Mesothelial cell of epicardium (in vitro differentiated cells): Measurements from ENCODE around the gene IRAK4. TPM values are rescaled to one million over a fixed set of nuclear protein-coding genes. Genes with fewer than 3 reads are reported as not detected.

ENCODE experiments used
- DNase-seq, 2 experiments: peaks; one replicate each; pipeline ENCODE4 v3.0.0; 2021; ENCODE audit warnings: low spot score in 2 of 2; ENCODE audit not compliant: unreplicated experiment in 2 of 2
- H3K27ac Mint-ChIP-seq: 2 replicates; pipeline ENCODE4 v1.8.0; 2021; ENCODE audit warnings: mixed read lengths
- H3K27me3 Mint-ChIP-seq: 2 replicates; pipeline ENCODE4 v1.8.0; 2021; ENCODE audit warnings: low read depth, mixed read lengths
- H3K36me3 Mint-ChIP-seq: 2 replicates; pipeline ENCODE4 v1.8.0; 2021; ENCODE audit warnings: mixed read lengths
- H3K4me1 Mint-ChIP-seq: 2 replicates; pipeline ENCODE4 v1.8.0; 2021; ENCODE audit warnings: mixed read lengths
- H3K4me3 Mint-ChIP-seq: 2 replicates; pipeline ENCODE4 v1.8.0; 2021; ENCODE audit warnings: mild to moderate bottlenecking, moderate library complexity, mixed read lengths
- H3K9me3 Mint-ChIP-seq: 2 replicates; pipeline ENCODE4 v1.8.0; 2021; ENCODE audit warnings: mixed read lengths
- total RNA-seq: library from RNA; stranded (reverse); gene quantifications from 3 replicates; pipeline ENCODE4 v1.2.1, GENCODE V29; 2021
- TF ChIP-seq, protein P1 (sequence below): fragments of 200-600 bp; sonication (generic); IDR thresholded peaks from one replicate; pipeline ENCODE4 v1.5.0; 2021; ENCODE audit warnings: antibody characterized with exemption; ENCODE audit not compliant: unreplicated experiment

IRAK4 gene
- total RNA-seq, 1 donor from 2014 or later: 6.1 TPM

- Mint-ChIP-seq H3K4me1 (peaks cover 10% of the 10 kb centered on the region), H3K4me3 (no peak overlapping the region), H3K9me3 (no peaks in the 10 kb centered on the region), H3K27me3 (no peaks in the 10 kb centered on the region), H3K36me3 (no peaks in the 10 kb centered on the region), H3K27ac (peak overlapping the region; percentile 78)
- DNase-seq: no peak
- TF ChIP-seq, protein P1, sequence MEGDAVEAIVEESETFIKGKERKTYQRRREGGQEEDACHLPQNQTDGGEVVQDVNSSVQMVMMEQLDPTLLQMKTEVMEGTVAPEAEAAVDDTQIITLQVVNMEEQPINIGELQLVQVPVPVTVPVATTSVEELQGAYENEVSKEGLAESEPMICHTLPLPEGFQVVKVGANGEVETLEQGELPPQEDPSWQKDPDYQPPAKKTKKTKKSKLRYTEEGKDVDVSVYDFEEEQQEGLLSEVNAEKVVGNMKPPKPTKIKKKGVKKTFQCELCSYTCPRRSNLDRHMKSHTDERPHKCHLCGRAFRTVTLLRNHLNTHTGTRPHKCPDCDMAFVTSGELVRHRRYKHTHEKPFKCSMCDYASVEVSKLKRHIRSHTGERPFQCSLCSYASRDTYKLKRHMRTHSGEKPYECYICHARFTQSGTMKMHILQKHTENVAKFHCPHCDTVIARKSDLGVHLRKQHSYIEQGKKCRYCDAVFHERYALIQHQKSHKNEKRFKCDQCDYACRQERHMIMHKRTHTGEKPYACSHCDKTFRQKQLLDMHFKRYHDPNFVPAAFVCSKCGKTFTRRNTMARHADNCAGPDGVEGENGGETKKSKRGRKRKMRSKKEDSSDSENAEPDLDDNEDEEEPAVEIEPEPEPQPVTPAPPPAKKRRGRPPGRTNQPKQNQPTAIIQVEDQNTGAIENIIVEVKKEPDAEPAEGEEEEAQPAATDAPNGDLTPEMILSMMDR: no peak
Observed at GRCh38 chr12:43812057-43812456, 53.3 kb downstream of the IRAK4 start.

DNA sequence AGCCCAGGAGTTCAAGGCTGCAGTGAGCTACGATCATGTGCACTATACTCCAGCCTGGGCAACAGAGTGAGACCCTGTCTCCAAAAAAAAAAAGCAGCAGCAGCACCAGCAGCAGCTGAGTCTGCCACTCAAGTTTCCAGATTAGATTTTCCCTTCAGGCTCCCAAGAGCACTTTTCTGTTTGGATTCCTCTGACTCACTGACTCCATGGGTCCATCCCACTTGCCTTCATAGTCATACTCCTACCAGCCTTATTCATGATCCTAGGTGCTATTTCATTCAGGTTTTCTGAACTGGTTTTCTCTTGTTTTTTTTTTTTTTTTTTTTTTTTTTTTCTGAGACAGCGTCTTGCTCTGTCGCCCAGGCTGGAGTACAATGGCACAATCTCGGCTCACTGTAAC lies 54.2 kb downstream of the IRAK4 start:
- Mint-ChIP-seq H3K27me3 (no peaks in the 10 kb centered on the region), H3K4me3 (no peak overlapping the region)

DNA sequence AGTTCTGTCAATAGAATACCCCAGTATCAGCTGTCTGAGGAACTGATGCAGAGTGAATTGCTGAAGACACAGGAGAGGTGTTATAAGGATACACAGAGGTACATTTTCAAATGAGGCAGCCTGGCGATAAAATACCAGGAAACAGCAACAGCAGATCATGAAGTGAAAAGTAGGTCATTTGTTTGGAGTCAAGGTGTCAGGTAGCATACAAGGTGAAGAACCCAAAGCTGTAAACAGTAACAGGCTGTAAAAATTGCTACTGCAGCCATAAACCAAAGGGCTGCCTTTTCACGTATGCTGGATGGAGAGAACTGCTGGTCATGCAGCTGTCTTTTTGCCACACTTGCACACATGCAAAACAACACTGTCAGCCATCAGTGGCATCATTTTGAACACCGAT lies 56.7 kb downstream of the IRAK4 start:
- no peak overlapping the region for H3K4me3 Mint-ChIP-seq
- no peak for DNase-seq
- peaks cover 3% of the 10 kb centered on the region for H3K4me1 Mint-ChIP-seq
- H3K36me3 Mint-ChIP-seq: no peaks in the 10 kb centered on the region
- TF ChIP-seq, protein P1: no peak
- H3K27ac Mint-ChIP-seq: no peak overlapping the region
- H3K9me3 Mint-ChIP-seq: no peaks in the 10 kb centered on the region
- H3K27me3 Mint-ChIP-seq: no peaks in the 10 kb centered on the region

More for the DNA sequence above, 54.2 kb downstream of the IRAK4 start:
- Mint-ChIP-seq H3K4me1 (peaks cover 3% of the 10 kb centered on the region), H3K27ac (no peak overlapping the region), H3K36me3 (no peaks in the 10 kb centered on the region), H3K9me3 (no peaks in the 10 kb centered on the region)
- TF ChIP-seq, protein P1: no peak
- no peak for DNase-seq

- Mint-ChIP-seq H3K4me1 (peaks cover 3% of the 10 kb centered on the region), H3K27me3 (no peaks in the 10 kb centered on the region), H3K27ac (no peak overlapping the region), H3K9me3 (no peaks in the 10 kb centered on the region), H3K36me3 (no peaks in the 10 kb centered on the region), H3K4me3 (no peak overlapping the region)
- no peak for DNase-seq
- TF ChIP-seq, protein P1: no peak
Observed at GRCh38 chr12:43816168-43816567, 57.4 kb downstream of the IRAK4 start.

DNA sequence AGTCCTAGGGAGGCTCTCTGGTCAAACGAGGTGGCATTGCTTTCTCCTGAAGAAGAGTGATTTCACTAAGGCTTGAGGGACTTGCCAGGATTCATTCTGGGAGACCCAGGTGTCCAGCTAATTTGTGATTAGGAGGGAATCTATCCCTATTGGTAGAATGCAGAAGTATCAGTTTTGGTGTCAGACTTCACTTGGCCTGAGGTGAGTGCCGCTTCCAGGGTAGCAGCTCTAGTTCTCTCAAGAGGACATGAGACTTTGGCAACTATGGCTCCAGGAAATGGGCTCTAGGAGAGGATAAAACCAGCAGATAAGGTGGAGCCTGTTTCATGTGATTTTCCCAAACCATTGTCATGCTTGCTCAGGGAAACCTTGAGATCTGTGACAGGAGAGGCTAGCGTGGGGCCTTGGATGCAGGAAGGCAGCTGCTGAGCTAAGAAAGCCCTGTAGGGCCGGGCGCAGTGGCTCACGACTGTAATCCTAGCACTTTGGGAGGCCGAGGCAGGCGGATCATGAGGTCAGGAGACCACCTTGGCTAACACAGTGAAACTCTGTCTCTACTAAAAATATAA lies 65.5 kb downstream of the IRAK4 start:
- no peak overlapping the region for H3K27ac Mint-ChIP-seq
- H3K9me3 Mint-ChIP-seq: no peaks in the 10 kb centered on the region
- no peaks in the 10 kb centered on the region for H3K36me3 Mint-ChIP-seq
- no peaks in the 10 kb centered on the region for H3K27me3 Mint-ChIP-seq
- no peak for DNase-seq
- TF ChIP-seq, protein P1: no peak
- peaks cover 13% of the 10 kb centered on the region for H3K4me1 Mint-ChIP-seq
- no peak overlapping the region for H3K4me3 Mint-ChIP-seq

- no peaks in the 10 kb centered on the region for H3K27me3 Mint-ChIP-seq
- H3K4me1 Mint-ChIP-seq: peaks cover 19% of the 10 kb centered on the region
- H3K4me3 Mint-ChIP-seq: no peak overlapping the region
- no peaks in the 10 kb centered on the region for H3K9me3 Mint-ChIP-seq
- H3K27ac Mint-ChIP-seq: peak overlapping the region; percentile 49
- TF ChIP-seq, protein P1: no peak
- H3K36me3 Mint-ChIP-seq: no peaks in the 10 kb centered on the region
- DNase-seq: no peak
Observed at GRCh38 chr12:43826681-43827080, 67.9 kb downstream of the IRAK4 start.
